GM19463 (cell line): Measurements from ENCODE around the gene ATAD3B.
"Not testable (repeated sequence)": the region's sequence is repeated elsewhere in the genome, so short reads cannot be mapped to it uniquely, and the experiment has no call there.

Experiments
- ATAC-seq: cut with Tn5 transposase; IDR thresholded peaks from one replicate; pipeline ENCODE4 v1.9.1; 2021; ENCODE audit warnings: mild to moderate bottlenecking, moderate library complexity; ENCODE audit not compliant: unreplicated experiment

The ATAD3B gene, protein sequence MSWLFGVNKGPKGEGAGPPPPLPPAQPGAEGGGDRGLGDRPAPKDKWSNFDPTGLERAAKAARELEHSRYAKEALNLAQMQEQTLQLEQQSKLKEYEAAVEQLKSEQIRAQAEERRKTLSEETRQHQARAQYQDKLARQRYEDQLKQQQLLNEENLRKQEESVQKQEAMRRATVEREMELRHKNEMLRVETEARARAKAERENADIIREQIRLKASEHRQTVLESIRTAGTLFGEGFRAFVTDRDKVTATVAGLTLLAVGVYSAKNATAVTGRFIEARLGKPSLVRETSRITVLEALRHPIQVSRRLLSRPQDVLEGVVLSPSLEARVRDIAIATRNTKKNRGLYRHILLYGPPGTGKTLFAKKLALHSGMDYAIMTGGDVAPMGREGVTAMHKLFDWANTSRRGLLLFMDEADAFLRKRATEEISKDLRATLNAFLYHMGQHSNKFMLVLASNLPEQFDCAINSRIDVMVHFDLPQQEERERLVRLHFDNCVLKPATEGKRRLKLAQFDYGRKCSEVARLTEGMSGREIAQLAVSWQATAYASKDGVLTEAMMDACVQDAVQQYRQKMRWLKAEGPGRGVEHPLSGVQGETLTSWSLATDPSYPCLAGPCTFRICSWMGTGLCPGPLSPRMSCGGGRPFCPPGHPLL

GRCh38 chr1:1471389-1472052 lies at the start of gene ATAD3B:
Gene ATAD3B (plus strand): TSS chr1:1471765. CDS start chr1:1471885, 120 bp downstream.
- peak; percentile 88 for ATAC-seq

GRCh38 chr1:1421907-1422464 lies 49.6 kb upstream of the ATAD3B start:
- ATAC-seq: no peak

DNA sequence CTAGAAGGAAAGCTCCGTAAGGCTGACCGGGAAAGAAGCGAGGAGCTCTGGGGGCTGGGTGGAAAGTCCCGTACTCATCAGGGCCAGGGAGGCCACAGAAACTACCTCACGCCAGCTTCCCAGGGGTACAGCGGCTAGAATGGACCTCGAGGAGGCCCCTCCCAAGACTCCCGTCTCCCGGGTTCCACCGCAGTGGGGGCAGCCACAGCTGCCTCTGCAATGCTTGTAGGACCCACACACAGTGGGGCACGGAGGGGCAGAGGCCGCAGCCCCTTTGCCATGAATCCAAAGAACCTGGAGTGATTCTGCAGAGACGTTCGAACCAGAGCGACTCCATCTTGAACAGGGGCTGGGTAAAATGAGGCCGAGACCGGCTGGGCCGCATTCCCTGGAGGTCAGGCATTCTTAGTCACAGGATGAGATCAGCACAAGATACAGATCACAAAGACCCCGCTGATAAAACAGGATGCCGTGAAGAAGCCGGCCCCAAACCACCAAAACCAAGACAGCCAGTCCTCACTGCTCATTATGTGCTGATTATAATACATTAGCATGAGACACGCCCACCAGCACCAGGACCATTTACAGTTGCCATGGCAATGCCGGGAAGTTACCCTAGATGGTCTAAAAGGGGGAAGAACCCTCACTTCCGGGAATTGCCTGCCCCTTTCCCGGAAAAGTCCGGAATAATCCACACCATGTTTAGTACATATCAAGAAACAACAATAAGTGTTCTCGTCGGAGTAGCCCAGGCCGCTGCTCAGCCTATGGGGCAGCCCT lies 48.9 kb upstream of the ATAD3B start:
- no peak for ATAC-seq

DNA sequence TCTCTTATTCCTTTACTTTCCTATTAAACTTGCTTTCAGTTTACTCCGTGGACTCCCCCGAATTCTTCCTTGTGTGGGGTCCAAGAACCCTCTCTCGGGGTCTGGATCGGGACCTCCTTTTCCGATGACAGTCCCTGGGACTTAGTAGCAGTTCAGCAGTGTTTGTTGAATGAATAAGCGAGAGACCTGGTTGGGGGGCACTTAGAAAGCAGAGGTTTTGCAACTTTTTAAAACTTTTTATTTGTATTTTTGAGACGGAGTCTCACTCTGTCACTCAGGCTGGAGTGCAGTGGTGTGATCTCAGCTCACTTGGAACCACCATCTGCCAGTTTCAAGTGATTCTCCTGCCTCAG lies 48.3 kb upstream of the ATAD3B start:
- no peak for ATAC-seq

- no peak for ATAC-seq
These were observed 46.9 kb upstream of the ATAD3B start for GRCh38 chr1:1424707-1425106.

- no peak for ATAC-seq
These were observed 46.2 kb upstream of the ATAD3B start for GRCh38 chr1:1425426-1425752.

DNA sequence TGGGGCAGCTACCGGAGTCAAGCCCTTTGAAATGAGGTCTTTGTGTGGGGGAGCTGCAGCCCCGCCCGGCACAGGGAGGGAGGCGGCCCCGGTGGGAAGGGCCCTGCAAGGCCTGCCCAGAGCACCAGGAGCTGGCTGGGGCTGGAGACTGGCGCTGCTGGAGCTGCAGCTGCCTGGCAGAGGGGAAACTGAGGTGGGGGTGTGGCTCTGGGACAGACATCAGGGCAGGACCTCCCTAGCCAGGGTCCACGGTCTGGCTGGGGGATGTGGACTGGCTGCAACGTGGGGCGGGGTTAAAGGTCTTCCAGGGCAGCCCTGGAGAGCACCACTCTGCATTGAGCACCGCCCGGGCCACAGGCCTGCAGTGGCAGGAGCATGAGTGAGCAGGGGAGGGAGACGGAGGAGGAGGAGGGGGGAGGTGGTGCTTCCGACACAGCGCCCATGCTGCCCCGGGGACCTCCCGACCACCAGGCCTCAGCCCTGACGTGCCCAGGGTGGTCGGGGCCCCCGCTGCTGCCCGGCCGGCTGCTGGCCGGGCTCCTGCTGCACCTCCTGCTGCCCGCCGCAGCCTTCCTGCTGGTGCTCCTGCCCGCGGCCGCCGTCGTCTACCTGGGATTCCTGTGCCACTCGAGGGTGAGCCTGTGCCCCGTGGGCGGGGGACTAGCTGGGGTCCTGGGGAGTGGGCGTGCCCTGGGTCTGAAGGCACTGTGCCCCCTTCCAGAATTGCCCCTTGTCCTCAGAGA lies 45.6 kb upstream of the ATAD3B start:
- ATAC-seq: no peak

GRCh38 chr1:1426496-1427105 lies 45.0 kb upstream of the ATAD3B start:
- ATAC-seq: no peak

DNA sequence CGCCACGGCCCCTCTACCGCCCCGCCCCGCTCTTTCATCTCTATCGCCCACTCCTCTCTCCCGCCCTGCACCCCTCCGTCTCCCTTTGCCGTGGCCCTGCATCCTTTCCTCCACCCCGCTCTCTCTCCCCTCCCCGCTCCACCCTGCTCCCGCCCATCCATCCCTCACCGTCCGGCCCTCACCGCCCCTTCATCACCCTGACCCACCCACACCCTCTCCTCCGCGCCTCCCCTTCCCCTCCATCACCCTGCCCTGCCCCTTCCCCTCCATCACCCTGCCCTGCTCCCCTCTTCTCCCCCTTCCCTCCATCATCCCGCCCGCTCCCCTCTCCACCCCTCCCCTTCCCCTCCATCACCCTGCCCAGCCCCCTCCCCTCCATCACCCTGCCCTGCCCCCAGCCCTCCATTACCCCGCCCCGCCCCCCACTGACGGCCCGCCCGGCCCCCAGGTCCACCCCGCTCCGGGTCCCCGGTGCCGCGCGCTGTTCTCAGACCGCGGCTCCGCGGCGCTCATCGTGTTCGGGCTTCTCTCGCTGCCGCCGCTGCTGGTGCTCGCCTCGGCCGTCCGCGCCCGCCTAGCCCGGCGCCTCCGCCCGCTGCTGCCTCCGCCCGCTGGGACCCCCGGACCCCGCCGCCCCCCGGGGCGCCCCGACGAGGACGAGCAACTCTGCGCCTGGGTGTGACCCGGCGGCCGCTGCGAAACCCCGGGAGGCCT lies 44.3 kb upstream of the ATAD3B start:
- no peak for ATAC-seq

DNA sequence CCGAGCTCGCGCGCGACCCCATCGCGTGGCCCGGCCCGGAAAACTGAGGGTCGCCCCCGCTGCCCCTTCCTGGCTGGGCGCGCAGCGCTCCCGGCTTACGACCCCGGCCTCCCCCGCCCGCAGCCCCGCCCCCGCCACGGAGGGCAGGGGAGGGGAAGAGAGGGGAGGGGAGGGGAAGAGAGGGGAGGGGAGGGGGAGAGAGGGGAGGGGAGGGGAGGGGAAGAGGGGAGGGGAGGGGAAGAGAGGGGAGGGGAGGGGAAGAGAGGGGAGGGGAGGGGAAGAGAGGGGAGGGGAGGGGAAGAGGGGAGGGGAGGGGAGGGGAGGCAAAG lies 43.8 kb upstream of the ATAD3B start:
- no peak for ATAC-seq

DNA sequence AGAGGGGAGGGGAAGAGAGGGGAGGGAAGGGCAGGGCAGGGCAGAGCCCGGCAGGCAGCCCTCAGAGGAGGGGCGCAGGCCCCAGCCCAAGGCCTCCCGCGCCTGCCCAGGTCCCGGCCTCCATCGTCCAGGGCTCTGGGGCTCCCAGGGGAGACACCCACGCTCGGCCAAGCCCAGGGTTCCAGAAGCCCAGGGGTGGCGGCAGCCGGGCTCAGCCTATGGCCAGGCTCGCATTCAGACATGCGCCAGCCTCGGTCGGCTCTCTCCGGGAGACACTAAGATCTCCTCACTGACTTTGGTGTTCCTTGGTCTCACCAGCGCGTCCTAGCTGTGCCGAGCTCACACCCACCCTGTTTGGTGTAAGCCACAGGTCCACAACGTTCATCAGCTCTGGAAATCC lies 43.4 kb upstream of the ATAD3B start:
- ATAC-seq: no peak

GRCh38 chr1:1428967-1429366 lies 42.6 kb upstream of the ATAD3B start:
- not testable (repeated sequence) for ATAC-seq

DNA sequence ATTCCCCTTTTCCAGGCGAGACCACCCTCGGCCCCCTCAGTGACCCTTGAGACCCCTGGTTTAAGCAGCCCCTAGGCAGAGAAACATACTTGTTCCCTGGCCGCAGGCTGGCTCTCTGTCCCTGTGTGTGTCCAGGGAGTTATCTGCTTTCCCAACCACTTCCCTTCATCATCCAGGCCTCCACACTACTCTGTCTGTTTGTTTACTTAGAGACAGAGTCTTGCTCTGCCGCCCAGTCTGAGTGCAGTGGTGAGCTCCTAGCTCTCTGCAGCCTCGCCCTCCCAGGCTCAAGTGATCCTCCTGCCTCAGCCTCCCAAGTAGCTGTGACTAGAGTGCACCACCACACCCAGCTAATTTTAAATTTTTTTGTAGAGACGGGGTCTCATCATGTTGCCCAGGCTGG lies 41.9 kb upstream of the ATAD3B start:
- no peak for ATAC-seq

DNA sequence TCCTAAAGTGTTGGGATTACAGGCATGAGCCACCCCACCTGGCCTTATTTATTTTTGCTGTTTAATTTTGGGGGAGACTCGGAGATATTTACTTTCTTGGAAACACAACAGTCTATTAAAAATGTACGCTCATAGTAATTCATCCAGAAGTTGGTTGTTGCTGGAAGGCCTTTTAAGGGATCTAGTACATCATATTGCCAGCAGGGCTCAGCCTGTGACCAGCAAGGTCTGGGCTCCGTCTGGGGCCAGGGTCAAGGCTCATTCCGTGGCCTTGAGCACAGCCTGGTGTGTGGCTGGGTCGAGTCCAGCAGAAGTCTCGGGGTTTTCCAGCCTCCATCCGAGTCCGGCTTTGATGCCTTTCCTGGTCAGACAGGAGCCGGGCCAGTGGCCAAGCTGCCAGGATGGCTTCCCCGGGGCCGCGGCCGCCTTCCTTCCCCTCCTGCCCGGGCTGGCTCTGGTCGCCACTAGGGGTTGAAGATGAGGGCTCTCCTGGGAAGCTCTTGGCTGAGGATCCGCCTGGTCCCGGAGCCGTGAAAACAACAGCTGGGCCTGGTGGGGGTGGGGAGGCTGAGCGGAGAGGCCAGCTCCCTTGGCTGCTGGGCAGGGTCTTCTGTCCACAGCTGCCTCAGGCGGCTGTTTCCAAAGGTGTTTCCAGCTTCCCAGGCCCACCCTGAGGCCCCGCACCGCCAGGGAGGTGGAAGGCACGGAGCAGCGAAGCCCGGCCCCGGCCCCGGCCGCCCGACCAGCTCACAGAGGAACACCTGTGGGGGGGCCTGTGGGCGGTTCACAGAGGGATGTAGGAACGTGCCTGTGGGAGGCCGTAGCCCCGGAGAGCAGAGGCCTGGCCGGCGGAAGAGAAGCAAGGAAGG lies 41.2 kb upstream of the ATAD3B start:
- ATAC-seq: no peak

DNA sequence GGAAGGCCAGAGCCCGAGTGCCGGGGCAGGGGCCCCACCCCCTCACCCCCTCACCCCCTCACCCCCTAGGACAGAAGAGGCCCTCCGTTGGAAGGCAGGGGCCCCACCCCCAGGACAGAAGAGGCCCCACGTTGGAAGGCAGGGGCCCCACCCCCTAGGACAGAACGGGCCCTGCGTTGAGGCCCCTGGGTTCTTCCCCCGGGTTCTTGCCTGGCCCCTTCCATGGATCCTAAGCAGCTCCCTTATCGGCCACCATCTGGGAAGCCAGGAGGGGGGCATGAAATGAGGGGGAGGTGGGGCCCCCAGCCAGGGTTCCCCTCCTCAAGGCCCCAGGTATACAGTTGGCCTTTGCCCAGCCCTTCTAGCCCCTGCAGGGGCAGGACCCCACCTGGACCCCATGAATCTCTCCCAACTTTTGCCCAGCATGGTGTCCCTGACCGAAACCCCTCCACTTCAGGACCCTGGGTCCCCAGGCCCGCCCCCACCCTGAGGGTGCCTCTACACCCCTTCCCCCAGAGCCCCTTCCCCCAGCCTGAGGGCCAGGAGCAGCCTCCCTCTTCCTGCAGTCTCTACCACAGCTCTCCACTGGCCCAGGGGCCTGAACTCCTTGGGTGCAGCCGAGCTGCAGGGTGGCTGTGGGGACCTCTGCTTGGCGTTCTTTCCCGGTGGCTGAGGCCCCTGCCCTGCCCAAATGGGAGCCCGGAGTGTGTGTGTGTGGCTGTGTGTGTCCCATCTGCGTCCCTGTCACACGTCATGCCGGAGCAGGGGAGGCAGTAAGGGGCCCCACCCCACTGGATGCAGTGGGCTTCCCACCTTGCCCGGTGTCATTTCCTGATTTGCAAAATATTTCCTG lies 40.3 kb upstream of the ATAD3B start:
- ATAC-seq: no peak

GRCh38 chr1:1431845-1432273 lies 39.7 kb upstream of the ATAD3B start:
- no peak for ATAC-seq

- no peak for ATAC-seq
These were observed 39.2 kb upstream of the ATAD3B start for GRCh38 chr1:1432274-1432950.
